Right atrium auricular region (tissue), 2 donors: ENCODE measurements around the gene PARP16. TPM values are rescaled to one million over a fixed set of nuclear protein-coding genes. Genes with fewer than 3 reads are reported as not detected.

ENCODE experiments used
- DNase-seq: peaks from one replicate; pipeline ENCODE4 v3.0.0-alpha.2; 2019; ENCODE audit warnings: low spot score
- H3K27ac ChIP-seq, 2 donors: fragments of 200-600 bp; sonication (generic); 1 replicate in 1 of 2; 2 replicates in 1 of 2; pipeline ENCODE4 v1.5.1; 2016 to 2019
- H3K27me3 ChIP-seq, 2 donors: fragments of 200-600 bp; sonication (generic); one replicate each; pipeline versions ENCODE4 v1.5.1 to v1.6.0; 2017 to 2019
- H3K36me3 ChIP-seq: fragments of 200-600 bp; sonication (generic); one replicate; pipeline ENCODE4 v1.5.1; 2016
- H3K4me1 ChIP-seq, 2 donors: fragments of 200-600 bp; sonication (generic); one replicate each; pipeline versions ENCODE4 v1.5.1 to v1.6.0; 2017 to 2019
- H3K4me3 ChIP-seq, 2 donors: fragments of 200-600 bp; sonication (generic); 1 replicate in 1 of 2; 2 replicates in 1 of 2; pipeline ENCODE4 v1.5.1; 2017 to 2019; ENCODE audit warnings: mild to moderate bottlenecking in 1 of 2, moderate library complexity in 1 of 2
- H3K9me3 ChIP-seq, 2 donors: fragments of 200-600 bp; sonication (generic); one replicate each; pipeline ENCODE4 v1.5.1; 2019
- CTCF ChIP-seq, 2 donors: fragments of 200-600 bp; sonication (generic); IDR thresholded peaks; one replicate each; pipeline ENCODE4 v1.5.1; 2019; ENCODE audit warnings: antibody characterized with exemption in 2 of 2
- total RNA-seq, 2 donors: library from RNA; depleted of rRNA; stranded (reverse); fragments of >200 nt; gene quantifications; one replicate each; pipeline ENCODE4 v1.1.0, GENCODE V29; 2016

Gene PARP16
- total RNA-seq, 2 donors from 2014 or later: 5.2 to 5.8 TPM

- no peak overlapping the region for H3K4me3 ChIP-seq
- no peak for DNase-seq
- no peak for TF ChIP-seq CTCF (IDR thresholded peaks at IDR 0.05)
- peaks cover 39% of the 10 kb centered on the region for H3K36me3 ChIP-seq
- no peaks in the 10 kb centered on the region for H3K4me1 ChIP-seq
- no peaks in the 10 kb centered on the region for H3K27me3 ChIP-seq
- no peaks in the 10 kb centered on the region for H3K9me3 ChIP-seq
- H3K27ac ChIP-seq: peak overlapping the region; percentile 28 to 73
Measured at GRCh38 chr15:65258375-65259262, 28.1 kb downstream of the PARP16 start.

DNA sequence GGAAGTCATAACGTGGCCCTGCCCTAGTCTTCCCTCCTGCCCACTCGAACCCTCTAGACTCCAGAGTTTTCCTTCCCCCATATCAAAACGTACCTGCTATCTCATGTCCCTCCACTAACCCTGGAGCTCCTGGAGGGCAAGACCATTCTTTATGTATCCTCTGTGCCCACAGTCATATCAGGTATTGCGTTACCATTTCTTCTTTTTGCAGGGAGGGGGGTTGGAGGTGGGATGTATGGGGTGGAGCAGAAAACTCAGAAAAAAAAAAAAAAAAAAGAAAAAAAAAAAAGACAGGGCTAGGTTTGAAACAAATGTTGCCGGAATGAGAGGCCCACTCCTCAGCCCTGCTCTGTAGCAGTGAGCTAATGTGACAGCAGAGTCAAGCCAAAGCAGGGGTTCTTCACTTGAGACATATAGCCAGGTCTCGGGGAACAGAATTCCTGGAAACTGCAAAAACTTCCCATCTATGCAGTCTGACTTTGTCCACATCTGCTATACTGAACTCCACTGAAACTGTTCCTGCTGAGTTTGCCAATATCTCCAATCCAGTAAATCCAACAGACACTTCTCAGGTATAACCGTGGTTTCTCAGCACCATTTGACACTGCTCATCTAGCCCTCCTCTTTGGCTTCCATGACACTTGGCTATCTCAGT lies 31.1 kb downstream of the PARP16 start:
- no peak overlapping the region for H3K27ac ChIP-seq
- H3K36me3 ChIP-seq: peaks cover 21% of the 10 kb centered on the region
- no peak for TF ChIP-seq CTCF (IDR thresholded peaks at IDR 0.05)
- H3K27me3 ChIP-seq: no peaks in the 10 kb centered on the region
- H3K9me3 ChIP-seq: no peaks in the 10 kb centered on the region
- H3K4me1 ChIP-seq: no peaks in the 10 kb centered on the region
- H3K4me3 ChIP-seq: no peak overlapping the region
- no peak for DNase-seq

DNA sequence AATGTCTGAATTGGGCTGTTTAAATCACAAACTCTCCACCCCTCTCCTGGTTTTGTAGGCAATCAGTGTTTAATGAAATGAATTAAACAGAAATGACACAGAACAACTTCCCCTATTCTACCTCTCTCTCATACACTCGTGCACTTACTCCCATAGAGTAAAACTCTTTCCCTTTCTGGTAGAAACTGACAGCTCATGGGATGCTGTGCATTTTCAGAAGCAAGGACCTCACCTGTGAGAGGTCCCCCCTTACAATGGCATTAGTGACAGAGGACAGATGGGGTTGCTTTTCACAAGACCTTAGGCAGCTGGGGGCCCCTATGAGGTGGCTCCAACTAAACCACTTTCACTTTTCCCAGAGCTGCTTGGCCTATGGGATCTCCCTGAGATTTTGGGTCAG lies 31.9 kb downstream of the PARP16 start:
- TF ChIP-seq CTCF (IDR thresholded peaks at IDR 0.05): no peak
- H3K27ac ChIP-seq: peak overlapping the region in 1 of 2 donors; percentile 40
- peaks cover 0 to under 1% of the 10 kb centered on the region in 2 donors for H3K4me1 ChIP-seq
- H3K9me3 ChIP-seq: no peaks in the 10 kb centered on the region
- no peaks in the 10 kb centered on the region for H3K27me3 ChIP-seq
- H3K36me3 ChIP-seq: peaks cover 12% of the 10 kb centered on the region
- no peak overlapping the region for H3K4me3 ChIP-seq
- DNase-seq: no peak

GRCh38 chr15:65254356-65254755 lies 32.3 kb downstream of the PARP16 start:
- Histone ChIP-seq H3K27ac (peak overlapping the region in 1 of 2 donors; percentile 40), H3K27me3 (no peaks in the 10 kb centered on the region), H3K4me1 (peaks cover 0 to 4% of the 10 kb centered on the region in 2 donors), H3K9me3 (no peaks in the 10 kb centered on the region), H3K4me3 (no peak overlapping the region), H3K36me3 (peaks cover 8% of the 10 kb centered on the region)
- no peak for TF ChIP-seq CTCF (IDR thresholded peaks at IDR 0.05)
- DNase-seq: no peak

GRCh38 chr15:65249641-65250040 lies 37.0 kb downstream of the PARP16 start:
- DNase-seq: no peak
- H3K27me3 ChIP-seq: no peaks in the 10 kb centered on the region

More at GRCh38 chr15:65249641-65250040, 37.0 kb downstream of the PARP16 start:
- no peak overlapping the region for H3K4me3 ChIP-seq
- TF ChIP-seq CTCF (IDR thresholded peaks at IDR 0.05): no peak
- H3K36me3 ChIP-seq: no peaks in the 10 kb centered on the region
- peak overlapping the region in 1 of 2 donors; percentile 51 for H3K27ac ChIP-seq
- peaks cover 0 to 27% of the 10 kb centered on the region in 2 donors for H3K4me1 ChIP-seq
- H3K9me3 ChIP-seq: no peaks in the 10 kb centered on the region
